Measurements from ENCODE around the gene GRK3.

The GRK3 gene

GRCh38 chr22:25669253-25670069, 105.0 kb downstream of the GRK3 start:
- DNase-seq, result no peak

GRCh38 chr22:25670070-25670461, 105.6 kb downstream of the GRK3 start:
- DNase-seq, result no peak

- DNase-seq, result no peak
Observed at GRCh38 chr22:25672289-25673084, 108.0 kb downstream of the GRK3 start.

GRCh38 chr22:25673713-25674112, 109.2 kb downstream of the GRK3 start:
- no peak for DNase-seq

- DNase-seq, result no peak
Observed at GRCh38 chr22:25677631-25678030, 113.2 kb downstream of the GRK3 start.

- DNase-seq, result no peak
Observed at GRCh38 chr22:25680051-25680450, 115.6 kb downstream of the GRK3 start.

- peak; percentile 62 for DNase-seq
Observed at GRCh38 chr22:25680956-25681355, 116.5 kb downstream of the GRK3 start.

GRCh38 chr22:25682109-25682508, 117.6 kb downstream of the GRK3 start:
- DNase-seq, result no peak

GRCh38 chr22:25688627-25689026, 124.2 kb downstream of the GRK3 start:
- no peak for DNase-seq

GRCh38 chr22:25689631-25690030, 125.2 kb downstream of the GRK3 start:
- no peak for DNase-seq

- no peak for DNase-seq
Observed at GRCh38 chr22:25690798-25691197, 126.3 kb downstream of the GRK3 start.

- no peak for DNase-seq
Observed at GRCh38 chr22:25692397-25693267, 128.2 kb downstream of the GRK3 start.

GRCh38 chr22:25693268-25693565, 128.7 kb downstream of the GRK3 start:
- no peak for DNase-seq

- DNase-seq, result no peak
Observed at GRCh38 chr22:25694196-25694907, 129.9 kb downstream of the GRK3 start.

- no peak for DNase-seq
Observed at GRCh38 chr22:25695146-25695545, 130.7 kb downstream of the GRK3 start.

- no peak for DNase-seq
Observed at GRCh38 chr22:25696763-25697162, 132.3 kb downstream of the GRK3 start.

- DNase-seq, result peak; percentile 58
Observed at GRCh38 chr22:25697181-25697664, 132.7 kb downstream of the GRK3 start.

- DNase-seq, result no peak
Observed at GRCh38 chr22:25697978-25698377, 133.5 kb downstream of the GRK3 start.

GRCh38 chr22:25698461-25698860, 134.0 kb downstream of the GRK3 start:
- no peak for DNase-seq

- no peak for DNase-seq
Observed at GRCh38 chr22:25698978-25699377, 134.5 kb downstream of the GRK3 start.

GRCh38 chr22:25701056-25701780, 136.7 kb downstream of the GRK3 start:
- peak; percentile 91 for DNase-seq

- DNase-seq, result no peak
Observed at GRCh38 chr22:25702040-25702439, 137.6 kb downstream of the GRK3 start.

All from right hindlimb (tissue), 1 donor.